GM13977 (cell line): ENCODE measurements around the gene DACT3.
"Not testable (repeated sequence)": the region's sequence is repeated elsewhere in the genome, so short reads cannot be mapped to it uniquely, and the experiment has no call there.

Source experiments
- DNase-seq: peaks from one replicate; pipeline ENCODE4 v3.0.0; 2012; ENCODE audit warnings: low spot score
- CTCF ChIP-seq: IDR thresholded peaks from 2 replicates; pipeline ENCODE4 v1.5.1; 2012; ENCODE audit warnings: mild to moderate bottlenecking, control low read depth; ENCODE audit not compliant: insufficient read depth; ENCODE audit errors: extremely low read depth, missing control alignments
- in situ Hi-C: fragments of 300-500 bp; cut with MboI; formaldehyde crosslinking; loops from one replicate; pipeline ENCODE4 v1.12.0; 2022; ENCODE audit warnings: low sequenced_read_pairs, low pct_unique_long_range_greater_than_20kb, mixed read lengths, inconsistent platforms; ENCODE audit not compliant: unreplicated experiment

Gene DACT3

GRCh38 chr19:46633130-46633529 lies 27.9 kb downstream of the DACT3 start:
- TF ChIP-seq CTCF = no peak
- no peak for DNase-seq
- in situ Hi-C loops = no loop called here

- in situ Hi-C loops = no loop called here
- no peak for TF ChIP-seq CTCF
- DNase-seq = no peak
These were observed 29.5 kb downstream of the DACT3 start for GRCh38 chr19:46631481-46631880.

GRCh38 chr19:46630586-46631205 lies 30.3 kb downstream of the DACT3 start:
- DNase-seq = no peak
- TF ChIP-seq CTCF = no peak
- in situ Hi-C loops = no loop called here

GRCh38 chr19:46629546-46630025 lies 31.4 kb downstream of the DACT3 start:
- in situ Hi-C loops = no loop called here
- no peak for TF ChIP-seq CTCF
- no peak for DNase-seq

- DNase-seq, in situ Hi-C loops: not testable (repeated sequence)
These were observed 32.0 kb downstream of the DACT3 start for GRCh38 chr19:46628970-46629369.

GRCh38 chr19:46626446-46626845 lies 34.5 kb downstream of the DACT3 start:
- in situ Hi-C loops = no loop called here
- no peak for DNase-seq

GRCh38 chr19:46625731-46626130 lies 35.3 kb downstream of the DACT3 start:
- TF ChIP-seq CTCF = no peak
- DNase-seq = no peak
- in situ Hi-C loops = no loop called here

More at GRCh38 chr19:46626446-46626845, 34.5 kb downstream of the DACT3 start:
- no peak for TF ChIP-seq CTCF
